Testis (tissue), 2 donors: ENCODE measurements around the gene DCTPP1.
A peak's percentile ranks its signal among the peaks of the same experiment; 100 is the strongest.

Experiments
- CTCF ChIP-seq, 3 experiments: fragments of 450-650 bp in 2 of 3; fragments of 200-600 bp in 1 of 3; sonication (generic) in 1 of 3; IDR thresholded peaks; one replicate each; pipeline ENCODE4 v1.5.1; 2016 to 2019; ENCODE audit warnings: antibody characterized with exemption in 3 of 3, mild to moderate bottlenecking in 2 of 3, moderate library complexity in 1 of 3
- POLR2A ChIP-seq: fragments of 450-650 bp; IDR thresholded peaks from one replicate; pipeline ENCODE4 v1.6.1; 2017; ENCODE audit warnings: antibody characterized with exemption, mild to moderate bottlenecking, moderate library complexity

- TF ChIP-seq CTCF (IDR thresholded peaks at IDR 0.05) = peak; percentile 82 to 86 (median 86)
- no peak for TF ChIP-seq POLR2A
Observed at GRCh38 chr16:30409125-30410060, 20.4 kb downstream of the DCTPP1 start.
